Pancreas (tissue), 10 donors: ENCODE measurements around the gene C14orf180. TPM values are rescaled to one million over a fixed set of nuclear protein-coding genes. Genes with fewer than 3 reads are reported as not detected.

ENCODE experiments used
- ATAC-seq, 4 donors: fragments of 200-7000 bp; cut with Tn5 transposase; one replicate each; pipeline versions ENCODE4 v1.8.0 to v1.9.1; 2020; ENCODE audit warnings: mild to moderate bottlenecking in 4 of 4, moderate library complexity in 4 of 4
- DNase-seq, 6 donors: peaks; one replicate each; pipeline ENCODE4 v3.0.0-alpha.2; 2020
- FAIRE-seq: peaks from 2 replicates; lab custom pipeline; 2012; peaks lifted over from hg19 to GRCh38; lab: Jason Lieb, UNC
- H3K27ac ChIP-seq, 4 donors: fragments of 200-600 bp; sonication (generic); 1 replicate in 3 of 4; 2 replicates in 1 of 4; pipeline versions ENCODE4 v1.5.0 to v1.8.0; 2020
- H3K27me3 ChIP-seq, 4 donors: fragments of 200-600 bp; one replicate each; pipeline ENCODE4 v1.8.0; 2021
- H3K36me3 ChIP-seq, 3 donors: fragments of 200-600 bp; sonication (generic) in 1 of 3; one replicate each; pipeline versions ENCODE4 v1.5.0 to v1.8.0; 2020 to 2021
- H3K4me1 ChIP-seq, 3 donors: fragments of 200-600 bp; one replicate each; pipeline ENCODE4 v1.8.0; 2021
- H3K4me3 ChIP-seq, 4 donors: fragments of 200-600 bp; sonication (generic) in 2 of 4; one replicate each; pipeline versions ENCODE4 v1.5.0 to v1.8.0; 2020 to 2021
- H3K9me3 ChIP-seq, 4 donors: fragments of 200-600 bp; one replicate each; pipeline ENCODE4 v1.8.0; 2021
- CTCF ChIP-seq, 4 donors: fragments of 200-600 bp; sonication (generic) in 3 of 4; IDR thresholded peaks; one replicate each; pipeline versions ENCODE4 v1.5.0 to v1.8.0; 2021; ENCODE audit warnings: antibody characterized with exemption in 4 of 4
- WGBS, 2 donors: extraction: QIAGEN DNeasy Blood & Tissue Kit; methylation state at CpG; one replicate each; pipeline ENCODE4 v1.1.7; 2013; 5-methylcytosine and 5-hydroxymethylcytosine counted together
- intact Hi-C, 3 donors: fragments of 100-400 bp; cut with DNase I; formaldehyde crosslinking; loops; one replicate each; pipeline versions ENCODE4 v1.11.1 to v1.14.2; 2022
- polyA plus RNA-seq, 2 donors: library from polyadenylated mRNA; stranded (reverse); fragments of 200-250 nt; gene quantifications; one replicate each; pipeline ENCODE4 v1.2.3, GENCODE V29; 2013
- total RNA-seq, 6 donors: library from RNA; stranded (reverse); fragmentation: NEBNext Ultra II Directional in 4 of 6; extraction: Animal tissue kit (Norgen Biotek cat#: 25700) in 4 of 6; gene quantifications; one replicate each; pipeline versions ENCODE4 v1.2.1 to v1.2.4, GENCODE V29; 2021 to 2023
- donor health status: healthy with polysubstance abuse.
- donor health status: DM: no; HTN: no; CAD: no; lungs with moderate emphysema.
- donor health status: DM: no; HTN: no; CAD: no.
- donor health status: control.
- donor health status: control.
- donor health status: Bipolar disorder and iron deficiency.
- donor health status: DM: yes; HTN: yes; CAD: no.
- donor health status: DM: no; HTN: no; CAD: no.
- donor health status: DM: no; HTN: no; CAD: no.
- donor health status: DM: yes; HTN: yes; CAD: no.

The C14orf180 gene
- total and polyA plus RNA-seq, 8 donors = 0.09 to 1.1 (median 0.34) TPM; not detected in 2

GRCh38 chr14:104574536-104574935 is 5.0 kb upstream of the C14orf180 start:
- H3K36me3 ChIP-seq = no peaks in the 10 kb centered on the region
- no peaks in the 10 kb centered on the region for H3K27me3 ChIP-seq
- intact Hi-C loops = no loop called here

GRCh38 chr14:104574978-104575583 is 4.5 kb upstream of the C14orf180 start:
- no peak for TF ChIP-seq CTCF (IDR thresholded peaks at IDR 0.05)
- DNase-seq (no peak), FAIRE-seq (no peak), ATAC-seq (no peak)
- H3K4me3 ChIP-seq = no peak overlapping the region
- no peaks in the 10 kb centered on the region for H3K27me3 ChIP-seq
- H3K36me3 ChIP-seq = no peaks in the 10 kb centered on the region
- intact Hi-C loops = no loop called here
- 73 to 80% methylated on average over 31 of the region's 31 CpGs for WGBS, 2 donors
- H3K4me1 ChIP-seq = peaks cover 0 to 5% (median 5%) of the 10 kb centered on the region in 3 donors
- no peaks in the 10 kb centered on the region for H3K9me3 ChIP-seq
- no peak overlapping the region for H3K27ac ChIP-seq

More at GRCh38 chr14:104574536-104574935, 5.0 kb upstream of the C14orf180 start:
- WGBS, 2 donors = 56 to 65% methylated on average over 14 of the region's 14 CpGs
- Histone ChIP-seq H3K4me1 (no peaks in the 10 kb centered on the region), H3K4me3 (no peak overlapping the region), H3K9me3 (no peaks in the 10 kb centered on the region), H3K27ac (no peak overlapping the region)
- DNase-seq (no peak), ATAC-seq (no peak), FAIRE-seq (no peak)
- no peak for TF ChIP-seq CTCF (IDR thresholded peaks at IDR 0.05)

- ATAC-seq = no peak
- FAIRE-seq = no peak
- H3K4me1 ChIP-seq = peaks cover 0 to 15% (median 13%) of the 10 kb centered on the region in 3 donors
- no peaks in the 10 kb centered on the region for H3K9me3 ChIP-seq
- no peaks in the 10 kb centered on the region for H3K27me3 ChIP-seq
- no peaks in the 10 kb centered on the region for H3K36me3 ChIP-seq
- no peak for DNase-seq
- WGBS, 2 donors = 54 to 67% methylated on average over 16 of the region's 16 CpGs
- H3K4me3 ChIP-seq = no peak overlapping the region
- TF ChIP-seq CTCF (IDR thresholded peaks at IDR 0.05) = no peak
- no peak overlapping the region for H3K27ac ChIP-seq
- intact Hi-C loops = no loop called here
These were observed 3.2 kb upstream of the C14orf180 start for GRCh38 chr14:104576232-104576969.

GRCh38 chr14:104576970-104577332 is 2.6 kb upstream of the C14orf180 start:
- Histone ChIP-seq H3K9me3 (no peaks in the 10 kb centered on the region), H3K4me3 (no peak overlapping the region), H3K27me3 (no peaks in the 10 kb centered on the region), H3K36me3 (no peaks in the 10 kb centered on the region), H3K4me1 (peaks cover 0 to 15% (median 13%) of the 10 kb centered on the region in 3 donors), H3K27ac (no peak overlapping the region)
- TF ChIP-seq CTCF (IDR thresholded peaks at IDR 0.05) = no peak
- DNase-seq (no peak), ATAC-seq (peak in 1 of 4 donors; percentile 6), FAIRE-seq (no peak)
- intact Hi-C loops = no loop called here
- WGBS, 2 donors = 29 to 38% methylated on average over 9 of the region's 9 CpGs

GRCh38 chr14:104577426-104577825 is 2.1 kb upstream of the C14orf180 start:
- no peak for FAIRE-seq
- no peak for DNase-seq
- no peaks in the 10 kb centered on the region for H3K36me3 ChIP-seq
- intact Hi-C loops = no loop called here
- no peaks in the 10 kb centered on the region for H3K9me3 ChIP-seq
- 54 to 73% methylated on average over 11 to 12 of the region's 12 CpGs for WGBS, 2 donors
- peaks cover 0 to 16% (median 15%) of the 10 kb centered on the region in 3 donors for H3K4me1 ChIP-seq
- peak in 1 of 4 donors; percentile 4 for ATAC-seq
- no peak overlapping the region for H3K4me3 ChIP-seq
- no peak overlapping the region for H3K27ac ChIP-seq
- no peak for TF ChIP-seq CTCF (IDR thresholded peaks at IDR 0.05)
- H3K27me3 ChIP-seq = no peaks in the 10 kb centered on the region
